Activated CD4-positive, CD25-positive, alpha-beta regulatory T cell treated with anti-CD3 and anti-CD28 coated beads, Interleukin-2, amount 50 U/mL, for 72 hours (primary cell): ENCODE measurements around the gene HS3ST3B1.

Source experiments
- DNase-seq: peaks from one replicate; pipeline ENCODE4 v3.0.0; 2021

The HS3ST3B1 gene

GRCh38 chr17:14303343-14304221 lies 2.7 kb downstream of the HS3ST3B1 start:
- DNase-seq = peak; percentile 56

GRCh38 chr17:14304222-14304772 lies 3.4 kb downstream of the HS3ST3B1 start:
- DNase-seq = no peak

- DNase-seq = no peak
Measured at GRCh38 chr17:14304773-14305517, 4.1 kb downstream of the HS3ST3B1 start.

- DNase-seq = no peak
Measured at GRCh38 chr17:14305785-14306496, 5.1 kb downstream of the HS3ST3B1 start.

- DNase-seq = no peak
Measured at GRCh38 chr17:14306596-14306995, 5.7 kb downstream of the HS3ST3B1 start.

GRCh38 chr17:14307560-14308024 lies 6.7 kb downstream of the HS3ST3B1 start:
- no peak for DNase-seq

- no peak for DNase-seq
Measured at GRCh38 chr17:14308636-14308964, 7.7 kb downstream of the HS3ST3B1 start.

GRCh38 chr17:14308965-14309879 lies 8.3 kb downstream of the HS3ST3B1 start:
- DNase-seq = peak; percentile 95

GRCh38 chr17:14310101-14310500 lies 9.2 kb downstream of the HS3ST3B1 start:
- no peak for DNase-seq

GRCh38 chr17:14310605-14311004 lies 9.7 kb downstream of the HS3ST3B1 start:
- no peak for DNase-seq

GRCh38 chr17:14311186-14311705 lies 10.4 kb downstream of the HS3ST3B1 start:
- no peak for DNase-seq

- DNase-seq = no peak
Measured at GRCh38 chr17:14311981-14312380, 11.1 kb downstream of the HS3ST3B1 start.

GRCh38 chr17:14312522-14312921 lies 11.6 kb downstream of the HS3ST3B1 start:
- DNase-seq = no peak

GRCh38 chr17:14316126-14316832 lies 15.4 kb downstream of the HS3ST3B1 start:
- no peak for DNase-seq

GRCh38 chr17:14317383-14317782 lies 16.5 kb downstream of the HS3ST3B1 start:
- no peak for DNase-seq

- DNase-seq = no peak
Measured at GRCh38 chr17:14318109-14318917, 17.4 kb downstream of the HS3ST3B1 start.

GRCh38 chr17:14318918-14319205 lies 18.0 kb downstream of the HS3ST3B1 start:
- no peak for DNase-seq

GRCh38 chr17:14320098-14320497 lies 19.2 kb downstream of the HS3ST3B1 start:
- no peak for DNase-seq

GRCh38 chr17:14320734-14321475 lies 20.0 kb downstream of the HS3ST3B1 start:
- no peak for DNase-seq
